NCI-H1092 (cell line): ENCODE data around the gene ELOA.
"Not testable (repeated sequence)": the region's sequence is repeated elsewhere in the genome, so short reads cannot be mapped to it uniquely, and the experiment has no call there.

Experiments
- DNase-seq: peaks from one replicate; lab custom pipeline; 2025; lab: John Stamatoyannopoulos, UW

The ELOA gene

GRCh38 chr1:23783141-23783540 lies 39.9 kb downstream of the ELOA start:
- not testable (repeated sequence) for DNase-seq

DNA sequence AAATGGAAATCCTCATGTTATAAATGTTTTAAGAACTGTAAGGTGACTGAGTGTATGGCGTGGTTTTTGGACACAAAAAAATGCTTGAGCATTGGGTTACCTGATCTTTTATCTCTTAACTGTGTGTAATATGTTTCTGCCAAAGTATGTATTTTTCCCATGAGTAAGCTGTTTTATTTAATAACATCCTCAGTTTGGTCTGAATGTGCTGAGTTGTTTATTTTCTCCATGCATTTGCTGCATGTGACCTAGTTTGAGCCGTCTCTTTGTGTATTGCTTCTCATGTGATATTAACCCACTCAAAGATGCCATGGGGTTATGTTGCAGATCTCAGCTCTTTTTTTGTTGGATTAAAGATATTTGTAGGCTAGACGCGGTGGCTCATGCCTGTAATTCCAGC lies 41.6 kb downstream of the ELOA start:
- DNase-seq: no peak

DNA sequence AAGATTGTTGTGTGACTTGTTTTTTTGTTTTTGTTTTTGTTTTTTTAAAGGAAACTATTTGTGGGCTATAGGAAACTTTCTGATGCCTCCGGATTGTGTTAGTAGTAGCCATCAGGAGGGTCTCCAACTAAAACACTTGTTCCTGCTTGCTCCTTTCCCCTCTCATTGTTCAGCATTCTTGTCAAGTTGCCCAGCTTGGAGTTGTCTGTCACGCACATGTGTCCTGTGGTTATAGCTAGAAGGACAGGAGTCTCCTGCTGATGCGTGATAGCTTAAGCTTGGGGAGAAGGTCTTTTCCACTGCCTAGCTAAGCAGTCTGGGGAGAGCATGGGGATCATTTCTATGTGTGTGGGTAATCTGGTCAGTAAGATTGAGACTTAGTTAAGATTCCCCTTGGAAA lies 44.4 kb downstream of the ELOA start:
- no peak for DNase-seq

DNA sequence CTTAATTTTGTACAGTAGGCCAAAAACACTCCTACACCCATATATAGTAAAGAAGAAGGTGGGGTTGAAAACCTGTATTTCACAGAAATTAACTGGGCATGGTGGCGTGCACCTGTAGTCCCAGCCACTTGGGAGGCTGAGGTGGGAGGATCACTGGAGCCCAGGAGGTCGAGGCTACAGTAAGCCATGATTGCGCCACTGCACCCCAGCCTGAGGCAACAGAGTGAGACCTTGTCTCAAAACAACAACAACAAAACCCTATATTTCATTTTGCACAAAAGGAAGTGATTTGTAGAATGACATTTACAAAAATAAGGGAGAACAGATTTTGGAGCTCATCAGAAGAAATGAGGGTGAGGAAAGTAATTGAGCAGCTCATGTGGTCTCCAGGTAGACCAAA lies 45.4 kb downstream of the ELOA start:
- no peak for DNase-seq

DNA sequence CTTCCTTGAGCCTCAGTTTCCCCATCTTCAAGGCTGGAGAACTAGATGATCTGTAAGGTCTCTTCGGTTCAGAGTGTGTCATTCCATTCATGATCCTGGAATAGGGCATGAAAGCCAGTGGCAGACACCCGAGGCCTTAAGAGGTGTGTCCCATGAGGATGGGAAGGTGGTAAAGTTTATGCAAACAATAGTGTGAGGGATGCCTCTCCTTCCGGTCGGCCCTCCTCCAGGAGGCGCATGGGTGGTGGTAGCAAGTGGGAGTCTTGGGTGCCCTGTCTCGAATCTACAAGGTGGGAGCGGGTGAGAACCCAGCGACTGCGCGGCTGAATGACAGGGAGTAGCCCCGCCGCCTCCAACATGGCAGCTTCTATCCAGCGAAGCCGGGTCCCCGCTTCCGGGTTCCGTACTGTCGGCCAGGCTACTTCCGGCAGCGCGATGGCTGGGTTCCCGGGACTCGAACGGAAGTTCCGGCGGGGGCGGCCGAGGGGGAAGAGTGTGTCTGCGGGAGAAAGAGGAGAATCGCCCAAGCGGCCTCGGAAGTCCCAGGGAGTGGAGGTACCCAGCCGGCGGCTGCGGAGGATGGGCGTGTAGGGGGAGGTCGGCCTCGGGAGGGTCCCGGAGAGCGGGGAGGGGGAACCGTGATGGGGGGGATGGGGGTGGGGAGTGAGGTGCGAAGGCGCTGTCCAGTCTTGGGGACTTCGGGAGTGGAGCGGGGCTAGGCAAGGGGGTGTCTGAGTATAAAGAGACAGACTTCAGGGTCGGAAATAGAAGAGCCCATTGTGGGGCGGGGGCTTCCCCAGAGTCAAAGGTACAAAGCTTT lies 47.6 kb downstream of the ELOA start, which contains the start of gene LYPLA2:
TSS of gene LYPLA2 (plus strand) at position 450 of the 820 bp plus-strand sequence. CDS start 1,538 bp downstream, outside the sequence.
- DNase-seq: peak; percentile 91

- DNase-seq: no peak
Observed at GRCh38 chr1:23791516-23792047, 48.3 kb downstream of the ELOA start.

DNA sequence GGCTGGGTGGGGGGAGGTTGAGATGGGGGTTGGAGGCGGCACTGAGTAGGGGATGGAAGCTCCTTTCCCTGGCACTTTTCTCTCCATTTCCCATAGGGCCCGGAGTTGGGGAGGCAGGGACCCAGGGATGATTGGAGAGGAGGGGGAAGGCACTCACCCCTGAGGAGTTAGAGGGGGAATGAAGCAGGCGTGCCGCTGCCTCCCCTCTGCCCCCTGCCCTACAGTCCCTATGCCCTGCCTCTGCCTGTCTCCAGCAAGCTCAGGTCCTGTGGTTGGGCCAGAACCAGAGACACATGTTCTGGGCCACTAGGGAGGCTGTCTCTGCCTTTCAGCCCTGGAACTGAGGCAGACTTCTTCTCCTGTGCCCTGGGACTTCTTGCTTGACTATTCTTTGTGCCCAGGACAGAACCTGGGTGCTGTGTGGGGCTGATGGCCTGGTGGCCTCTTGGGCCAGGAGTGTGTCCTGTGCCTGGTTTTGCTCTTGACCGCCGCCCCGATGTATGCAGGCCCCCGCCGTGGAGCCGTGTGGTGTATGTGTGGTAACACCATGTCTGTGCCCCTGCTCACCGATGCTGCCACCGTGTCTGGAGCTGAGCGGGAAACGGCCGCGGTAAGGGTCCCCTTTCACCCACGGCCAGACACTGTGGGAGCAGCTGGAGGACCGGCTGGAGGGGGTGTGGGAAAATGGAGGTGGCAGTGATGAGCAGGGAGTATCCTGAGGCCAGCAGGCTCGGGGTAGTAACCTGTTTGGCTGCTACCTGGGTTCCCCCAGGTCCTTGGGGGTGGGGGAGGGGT lies 49.1 kb downstream of the ELOA start:
- DNase-seq: no peak

- DNase-seq: no peak
Observed at GRCh38 chr1:23793018-23793781, 49.9 kb downstream of the ELOA start.

- no peak for DNase-seq
Observed at GRCh38 chr1:23793861-23794731, 50.8 kb downstream of the ELOA start.

- not testable (repeated sequence) for DNase-seq
Observed at GRCh38 chr1:23794732-23795182, 51.5 kb downstream of the ELOA start.

GRCh38 chr1:23795676-23796465 lies 52.6 kb downstream of the ELOA start:
- DNase-seq: no peak

DNA sequence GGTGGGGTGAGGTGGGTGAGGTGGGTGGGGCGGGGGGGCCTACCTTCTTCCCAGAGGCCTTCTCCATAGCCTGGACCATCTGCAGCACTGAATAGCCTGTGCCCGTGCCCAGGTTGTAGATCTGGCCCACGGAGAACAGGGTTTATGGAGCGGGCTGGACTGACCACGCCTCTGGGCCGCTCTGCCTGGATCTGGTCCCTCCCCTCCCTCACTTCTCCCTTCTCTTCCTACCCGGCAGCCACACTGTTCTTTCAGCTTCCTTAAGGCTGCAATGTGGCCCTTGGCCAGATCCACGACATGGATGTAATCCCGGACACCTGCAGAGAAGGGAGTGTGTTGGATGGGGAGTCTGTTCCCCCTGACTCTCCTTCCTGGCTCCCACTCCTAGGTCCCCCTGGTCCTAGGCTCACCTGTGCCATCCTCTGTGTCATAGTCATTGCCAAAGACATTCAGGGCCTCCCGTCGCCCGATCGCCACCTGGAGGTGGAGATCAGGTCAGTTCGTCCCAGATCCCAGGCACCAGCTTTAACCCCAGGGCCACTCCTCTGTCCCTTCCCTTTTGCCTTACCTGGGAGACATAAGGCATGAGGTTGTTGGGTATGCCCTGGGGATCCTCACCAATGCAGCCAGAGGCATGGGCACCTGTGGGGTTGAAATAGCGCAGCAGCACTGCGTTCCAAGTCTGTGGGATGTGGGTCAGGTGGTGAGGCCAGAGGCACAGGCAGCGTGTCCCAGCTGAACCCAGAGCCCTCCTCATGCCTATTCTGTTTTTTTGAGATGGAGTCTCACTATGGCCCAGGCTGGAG lies 53.4 kb downstream of the ELOA start:
- no peak for DNase-seq

DNA sequence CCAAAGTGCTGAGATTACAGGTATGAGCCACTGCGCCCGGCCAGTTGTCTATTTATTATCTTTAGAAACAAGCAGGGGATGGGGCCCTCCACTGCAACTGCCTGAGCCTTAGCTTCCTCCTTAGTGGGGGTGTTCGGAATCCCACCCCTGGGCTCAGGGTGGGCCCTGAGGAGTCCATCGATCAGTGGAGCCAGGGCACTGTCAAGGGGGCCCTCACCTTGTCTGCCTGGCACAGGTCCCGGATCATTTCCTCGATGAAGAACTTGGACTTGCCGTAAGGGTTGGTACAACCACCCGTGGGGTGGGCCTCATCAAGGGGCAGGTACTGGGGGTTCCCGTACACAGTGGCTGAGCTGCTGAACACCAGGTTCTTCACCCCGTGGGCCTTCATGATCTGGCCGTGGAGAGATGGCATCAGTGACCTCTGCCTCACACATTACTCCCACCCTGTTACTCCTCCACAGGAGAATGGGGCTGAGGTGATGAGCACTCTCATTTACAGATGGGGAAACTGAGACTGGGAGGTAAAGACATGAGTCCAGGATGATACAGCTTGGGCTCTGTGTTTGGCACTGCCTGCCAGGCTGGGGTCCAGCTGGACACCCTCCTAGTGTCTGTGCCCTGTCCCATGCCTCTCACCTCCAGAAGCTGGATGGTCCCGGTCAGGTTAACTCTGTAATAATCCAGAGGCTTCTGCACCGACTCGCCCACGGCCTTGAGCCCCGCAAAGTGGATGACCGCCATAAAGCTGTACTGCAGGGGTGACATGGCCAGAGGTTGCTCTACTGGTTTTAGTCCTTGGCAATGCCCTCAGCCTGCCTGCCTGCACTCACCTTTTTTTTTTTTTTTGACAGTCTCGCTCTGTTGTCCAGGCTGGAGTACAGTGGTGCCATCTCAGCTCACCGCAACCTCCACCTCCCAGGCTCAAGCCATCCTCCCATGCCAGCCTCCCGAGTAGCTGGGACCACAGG lies 54.5 kb downstream of the ELOA start:
- no peak for DNase-seq

GRCh38 chr1:23798662-23799142 lies 55.4 kb downstream of the ELOA start:
- no peak for DNase-seq

DNA sequence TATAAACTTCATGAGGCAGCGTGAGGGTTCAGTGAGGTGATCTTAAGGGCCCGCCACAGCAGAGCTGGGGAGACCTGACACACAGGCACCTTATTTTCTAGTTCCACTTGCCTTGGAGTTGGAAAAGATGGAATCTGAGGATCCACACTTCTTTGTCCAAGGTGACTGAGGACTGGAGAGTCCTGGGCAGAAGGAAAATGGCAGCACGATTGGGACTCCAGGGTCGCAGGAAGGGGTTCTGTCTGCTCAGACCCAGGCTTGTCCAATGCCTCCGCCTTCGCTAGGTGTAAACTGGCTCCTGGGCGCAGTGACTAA lies 55.9 kb downstream of the ELOA start:
- DNase-seq: no peak

DNA sequence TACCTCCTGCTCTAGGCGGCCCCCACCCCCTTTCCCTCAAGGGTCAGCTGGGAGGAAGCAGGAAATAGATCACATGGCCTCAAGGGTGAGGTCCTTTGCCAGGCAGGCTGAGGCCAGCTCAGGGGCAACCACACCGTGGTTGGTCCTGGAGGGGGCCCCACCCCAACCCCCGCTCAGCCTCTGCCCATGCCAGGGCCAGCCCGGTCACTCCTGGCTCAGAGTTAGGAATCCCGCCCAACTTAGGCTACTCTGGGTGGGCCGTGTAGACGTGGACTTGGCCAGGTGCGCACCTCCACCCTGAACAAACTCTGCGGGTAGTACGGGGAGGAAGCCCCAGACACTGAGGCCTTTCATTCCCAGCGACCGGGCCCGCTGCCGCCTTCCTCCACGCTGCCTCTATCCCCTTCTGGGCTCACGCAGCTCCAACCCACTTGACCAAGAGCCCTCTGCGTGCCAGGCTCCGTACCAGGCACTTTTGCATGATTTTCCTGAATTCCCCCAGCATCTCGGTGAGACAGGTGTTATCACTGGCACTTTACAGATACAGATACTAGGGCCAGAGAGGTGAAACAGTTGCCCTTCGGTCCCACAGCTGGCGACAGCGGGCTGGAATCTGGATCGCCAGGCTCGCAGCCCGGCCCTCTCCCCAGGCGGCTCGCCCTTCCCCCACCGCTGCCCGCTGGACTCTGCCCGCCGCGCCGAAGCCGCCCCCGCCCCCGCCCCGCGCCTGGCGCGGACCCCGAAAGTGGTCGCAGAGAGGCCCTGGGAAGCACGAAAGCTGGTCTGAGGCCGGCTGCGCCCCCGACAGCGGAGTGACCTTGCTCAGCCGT lies 56.5 kb downstream of the ELOA start:
- no peak for DNase-seq
